Measurements from ENCODE around the gene SPAG4. TPM values are rescaled to one million over a fixed set of nuclear protein-coding genes. Genes with fewer than 3 reads are reported as not detected.

The SPAG4 gene
- total RNA-seq, 1 donor = 5.9 TPM

DNA sequence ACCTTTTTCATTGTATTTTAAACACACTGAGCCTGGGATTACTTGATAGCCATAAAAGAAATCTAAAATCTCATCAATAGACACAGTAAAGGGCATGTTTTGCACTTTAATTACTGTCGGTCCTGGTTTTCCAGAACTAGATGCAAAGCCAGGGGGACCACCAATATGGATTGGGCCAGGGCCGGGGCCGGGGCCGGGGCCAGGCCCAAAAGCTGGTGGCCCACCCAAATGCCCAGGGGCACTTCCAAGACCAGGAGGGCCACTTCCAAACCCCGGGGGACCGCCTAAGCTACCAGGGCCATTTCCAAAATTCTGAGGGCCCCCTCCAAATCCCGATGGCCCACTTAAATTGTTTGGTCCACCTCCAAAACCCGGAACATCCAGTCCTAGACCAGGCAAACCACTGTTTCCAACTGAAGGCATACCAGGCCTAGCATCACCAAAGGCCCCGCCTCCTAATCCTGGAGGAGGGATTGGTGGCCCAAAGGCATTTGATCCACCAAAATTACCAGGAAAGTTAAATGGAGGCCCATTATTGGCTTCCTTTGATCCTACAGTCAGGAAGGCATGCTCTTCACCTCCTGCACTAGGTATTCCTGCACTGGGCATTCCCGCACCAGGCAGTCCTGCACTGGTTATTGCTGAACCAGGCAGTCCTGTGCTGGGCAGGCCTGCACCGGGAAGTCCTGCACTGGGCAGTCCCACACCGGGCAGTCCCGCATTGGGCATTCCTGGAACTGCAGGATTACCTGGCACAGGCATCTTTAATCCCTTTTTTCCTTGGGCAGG, 37.2 kb downstream of the SPAG4 start:
- Histone ChIP-seq H3K4me1 (ENCODE audit: insufficient read depth, low read length) (peaks cover 10% of the 10 kb centered on the region), H3K4me3 (ENCODE audit: low read length) (no peak overlapping the region)

GRCh38 chr20:35653430-35653734, 37.8 kb downstream of the SPAG4 start:
- Histone ChIP-seq H3K27me3 (ENCODE audit: insufficient read depth, low read length) (no peaks in the 10 kb centered on the region), H3K9me3 (ENCODE audit: low read depth, low read length) (no peaks in the 10 kb centered on the region), H3K4me1 (ENCODE audit: insufficient read depth, low read length) (peaks cover 13% of the 10 kb centered on the region), H3K4me3 (ENCODE audit: low read length) (no peak overlapping the region)

More for the DNA sequence above, 37.2 kb downstream of the SPAG4 start:
- no peaks in the 10 kb centered on the region for H3K27me3 ChIP-seq (ENCODE audit: insufficient read depth, low read length)
- H3K9me3 ChIP-seq (ENCODE audit: low read depth, low read length) = no peaks in the 10 kb centered on the region

DNA sequence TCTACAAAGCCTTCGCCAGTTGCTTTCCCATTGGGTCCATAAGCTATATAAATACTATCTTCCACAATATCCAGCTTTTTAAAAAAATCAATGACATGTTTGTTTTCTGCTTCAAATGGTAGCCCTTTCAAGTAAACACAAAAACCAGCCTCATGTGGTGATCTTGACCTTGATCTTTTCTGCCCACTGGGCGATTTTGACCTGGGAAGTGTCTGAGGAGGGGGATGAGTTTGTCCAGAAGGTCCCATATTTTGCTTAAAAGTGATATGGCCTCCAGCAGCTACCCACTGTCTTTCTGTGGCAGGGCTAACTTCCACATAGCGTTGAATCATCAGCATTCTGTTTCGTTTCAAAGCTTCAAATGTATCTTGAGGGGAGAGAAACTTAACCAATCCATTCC, 38.3 kb downstream of the SPAG4 start:
- no peaks in the 10 kb centered on the region for H3K9me3 ChIP-seq (ENCODE audit: low read depth, low read length)
- H3K4me3 ChIP-seq (ENCODE audit: low read length) = no peak overlapping the region
- H3K4me1 ChIP-seq (ENCODE audit: insufficient read depth, low read length) = peaks cover 17% of the 10 kb centered on the region
- no peaks in the 10 kb centered on the region for H3K27me3 ChIP-seq (ENCODE audit: insufficient read depth, low read length)

GRCh38 chr20:35654415-35654814, 38.8 kb downstream of the SPAG4 start:
- Histone ChIP-seq H3K9me3 (ENCODE audit: low read depth, low read length) (no peaks in the 10 kb centered on the region), H3K27me3 (ENCODE audit: insufficient read depth, low read length) (no peaks in the 10 kb centered on the region), H3K4me1 (ENCODE audit: insufficient read depth, low read length) (peaks cover 21% of the 10 kb centered on the region), H3K4me3 (ENCODE audit: low read length) (no peak overlapping the region)

GRCh38 chr20:35657271-35657670, 41.6 kb downstream of the SPAG4 start:
- Histone ChIP-seq H3K27me3 (ENCODE audit: insufficient read depth, low read length) (no peaks in the 10 kb centered on the region), H3K4me1 (ENCODE audit: insufficient read depth, low read length) (peaks cover 45% of the 10 kb centered on the region), H3K9me3 (ENCODE audit: low read depth, low read length) (no peaks in the 10 kb centered on the region), H3K4me3 (ENCODE audit: low read length) (no peak overlapping the region)

DNA sequence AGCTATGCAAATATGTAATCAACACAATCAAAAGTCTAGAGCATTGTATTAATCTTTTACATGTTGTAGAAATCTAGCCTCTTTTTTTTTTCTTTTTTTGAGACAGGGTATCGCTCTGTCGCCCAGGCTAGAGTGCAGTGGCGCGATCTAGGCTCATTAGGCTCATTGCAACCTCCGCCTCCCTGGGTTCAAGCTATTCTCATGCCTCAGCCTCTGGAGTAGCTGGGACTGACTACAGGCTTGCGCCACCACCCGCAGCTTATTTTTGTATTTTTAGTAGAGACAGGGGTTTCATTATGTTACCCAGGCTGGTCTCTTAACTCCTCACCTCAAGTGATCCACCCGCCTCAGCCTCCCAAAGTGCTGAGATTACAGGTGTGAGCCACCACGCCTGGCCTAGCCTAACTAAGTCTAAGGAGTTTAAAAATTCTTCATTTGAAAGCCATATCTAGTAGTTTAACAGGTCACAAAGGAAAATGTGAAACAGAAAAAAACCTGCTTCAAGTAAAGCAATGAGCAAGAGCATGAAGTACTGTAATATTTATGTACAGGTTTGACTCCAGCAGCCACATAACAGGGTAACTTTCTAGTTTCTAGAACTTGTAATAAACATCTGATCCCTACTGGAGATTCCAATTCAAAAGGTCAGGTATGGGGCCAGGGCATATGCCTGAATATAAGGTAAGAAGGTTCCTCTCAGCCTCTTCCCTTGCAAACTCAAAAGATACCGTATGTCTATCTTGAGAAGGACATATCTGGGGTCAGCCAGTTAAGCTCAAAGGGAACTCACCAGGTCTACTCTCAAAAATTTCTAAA, 44.7 kb downstream of the SPAG4 start:
- Histone ChIP-seq H3K4me1 (ENCODE audit: insufficient read depth, low read length) (peaks cover 59% of the 10 kb centered on the region), H3K27me3 (ENCODE audit: insufficient read depth, low read length) (no peaks in the 10 kb centered on the region), H3K9me3 (ENCODE audit: low read depth, low read length) (no peaks in the 10 kb centered on the region), H3K4me3 (ENCODE audit: low read length) (no peak overlapping the region)

- Histone ChIP-seq H3K27me3 (ENCODE audit: insufficient read depth, low read length) (no peaks in the 10 kb centered on the region), H3K4me1 (ENCODE audit: insufficient read depth, low read length) (peaks cover 59% of the 10 kb centered on the region), H3K4me3 (ENCODE audit: low read length) (no peak overlapping the region), H3K9me3 (ENCODE audit: low read depth, low read length) (no peaks in the 10 kb centered on the region)
Observed at GRCh38 chr20:35661053-35661452, 45.4 kb downstream of the SPAG4 start.

DNA sequence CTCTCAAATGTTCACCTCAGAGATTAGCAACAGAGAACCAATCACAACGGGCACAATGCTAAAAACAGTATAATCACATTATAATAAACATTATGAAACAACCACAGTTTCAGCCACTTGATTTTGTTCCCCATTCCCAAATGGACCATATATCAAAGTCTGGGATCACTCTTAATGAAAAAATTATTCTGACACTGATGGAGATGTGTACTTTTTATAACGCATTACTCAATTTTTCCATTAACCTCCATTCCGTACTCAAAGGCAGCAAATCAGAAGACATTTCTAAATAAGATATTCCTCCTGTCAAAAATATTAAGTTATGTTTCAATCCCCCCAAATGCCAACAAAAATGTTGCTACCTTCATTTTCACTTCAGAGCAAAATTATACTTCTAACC, 46.3 kb downstream of the SPAG4 start:
- H3K4me1 ChIP-seq (ENCODE audit: insufficient read depth, low read length) = peaks cover 55% of the 10 kb centered on the region
- no peaks in the 10 kb centered on the region for H3K9me3 ChIP-seq (ENCODE audit: low read depth, low read length)
- no peaks in the 10 kb centered on the region for H3K27me3 ChIP-seq (ENCODE audit: insufficient read depth, low read length)
- H3K4me3 ChIP-seq (ENCODE audit: low read length) = no peak overlapping the region

DNA sequence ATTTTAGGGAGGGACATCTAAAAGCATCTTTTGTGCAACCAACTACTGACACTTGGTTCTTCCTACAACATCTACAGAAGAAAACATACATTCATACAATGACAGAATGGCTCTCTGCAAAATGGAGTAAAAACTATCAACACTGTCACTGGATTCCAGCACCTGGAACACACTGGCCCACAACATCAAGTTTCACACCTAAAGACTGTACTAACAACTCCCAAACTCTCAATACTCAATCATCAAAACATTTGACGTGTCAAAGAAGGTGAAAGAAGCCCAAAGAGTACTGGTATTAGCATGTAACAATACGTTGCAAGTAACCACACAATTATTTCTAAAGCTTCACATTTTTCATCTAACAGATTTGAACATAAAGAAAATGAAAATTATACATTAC, 46.9 kb downstream of the SPAG4 start:
- H3K9me3 ChIP-seq (ENCODE audit: low read depth, low read length) = no peaks in the 10 kb centered on the region
- H3K4me1 ChIP-seq (ENCODE audit: insufficient read depth, low read length) = peaks cover 51% of the 10 kb centered on the region
- H3K4me3 ChIP-seq (ENCODE audit: low read length) = no peak overlapping the region
- no peaks in the 10 kb centered on the region for H3K27me3 ChIP-seq (ENCODE audit: insufficient read depth, low read length)

- Histone ChIP-seq H3K27me3 (ENCODE audit: insufficient read depth, low read length) (no peaks in the 10 kb centered on the region), H3K4me1 (ENCODE audit: insufficient read depth, low read length) (peaks cover 43% of the 10 kb centered on the region), H3K4me3 (ENCODE audit: low read length) (peak overlapping the region; percentile 82), H3K9me3 (ENCODE audit: low read depth, low read length) (no peaks in the 10 kb centered on the region)
Observed at GRCh38 chr20:35663516-35664465, 48.2 kb downstream of the SPAG4 start.

GRCh38 chr20:35664466-35665206, 49.0 kb downstream of the SPAG4 start, which contains the start of the genes CPNE1 and RBM12:
CPNE1 (minus strand) TSS chr20:35664900; CDS start chr20:35632923, 31,977 bp downstream.
RBM12 (minus strand) TSS chr20:35664900; CDS start chr20:35655322, 9,578 bp downstream.
- Histone ChIP-seq H3K27me3 (ENCODE audit: insufficient read depth, low read length) (no peaks in the 10 kb centered on the region), H3K4me1 (ENCODE audit: insufficient read depth, low read length) (peaks cover 38% of the 10 kb centered on the region), H3K9me3 (ENCODE audit: low read depth, low read length) (no peaks in the 10 kb centered on the region), H3K4me3 (ENCODE audit: low read length) (peak within 1 kb of the TSS; percentile 82)

- H3K9me3 ChIP-seq (ENCODE audit: low read depth, low read length) = no peaks in the 10 kb centered on the region
- H3K27me3 ChIP-seq (ENCODE audit: insufficient read depth, low read length) = no peaks in the 10 kb centered on the region
- H3K4me1 ChIP-seq (ENCODE audit: insufficient read depth, low read length) = peaks cover 27% of the 10 kb centered on the region
- H3K4me3 ChIP-seq (ENCODE audit: low read length) = no peak overlapping the region
Observed at GRCh38 chr20:35665949-35666288, 50.3 kb downstream of the SPAG4 start.

DNA sequence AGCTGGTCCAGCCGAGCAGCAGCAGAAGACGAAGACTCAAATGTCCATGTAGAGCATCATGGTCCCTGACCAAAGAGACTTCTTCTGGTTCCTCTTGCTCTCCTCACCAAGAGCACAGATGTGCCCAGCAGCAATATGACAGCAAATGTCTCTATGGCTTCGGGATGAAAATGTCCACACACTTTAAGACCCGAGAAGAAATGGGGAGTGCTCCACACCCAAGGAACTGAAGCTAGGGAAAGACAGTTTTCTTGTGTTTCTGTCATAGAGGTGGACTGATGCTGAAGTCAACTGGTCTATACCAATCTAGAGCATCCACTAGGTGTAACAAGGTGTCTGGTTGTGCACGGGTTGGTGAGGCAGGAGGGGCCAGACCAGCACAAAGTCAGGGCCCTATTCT, 53.6 kb downstream of the SPAG4 start:
- Histone ChIP-seq H3K27me3 (ENCODE audit: insufficient read depth, low read length) (no peaks in the 10 kb centered on the region), H3K4me3 (ENCODE audit: low read length) (no peak overlapping the region), H3K4me1 (ENCODE audit: insufficient read depth, low read length) (no peaks in the 10 kb centered on the region), H3K9me3 (ENCODE audit: low read depth, low read length) (no peaks in the 10 kb centered on the region)

- Histone ChIP-seq H3K27me3 (ENCODE audit: insufficient read depth, low read length) (no peaks in the 10 kb centered on the region), H3K4me1 (ENCODE audit: insufficient read depth, low read length) (no peaks in the 10 kb centered on the region), H3K9me3 (ENCODE audit: low read depth, low read length) (no peaks in the 10 kb centered on the region)
Observed at GRCh38 chr20:35669681-35670080, 54.1 kb downstream of the SPAG4 start.

More at GRCh38 chr20:35669681-35670080, 54.1 kb downstream of the SPAG4 start:
- no peak overlapping the region for H3K4me3 ChIP-seq (ENCODE audit: low read length)

Measured in mononuclear cell (primary cell).